ENCODE data around the gene RIMBP2.

RIMBP2 gene

GRCh38 chr12:130463275-130463658 is 252.8 kb downstream of the RIMBP2 start:
- no peak for DNase-seq (ENCODE audit: low read depth)
- H3K4me3 ChIP-seq (ENCODE audit: control insufficient read depth, low read depth, low read length) = no peak overlapping the region
- no peak for TF ChIP-seq CTCF (conservative IDR thresholded peaks at IDR 0.05; ENCODE audit: control insufficient read depth, insufficient read depth, low read depth, low read length)

- DNase-seq (ENCODE audit: low read depth) = no peak
- TF ChIP-seq CTCF (conservative IDR thresholded peaks at IDR 0.05; ENCODE audit: control insufficient read depth, insufficient read depth, low read depth, low read length) = no peak
- no peak overlapping the region for H3K4me3 ChIP-seq (ENCODE audit: control insufficient read depth, low read depth, low read length)
Measured at GRCh38 chr12:130462558-130463274, 253.4 kb downstream of the RIMBP2 start.

GRCh38 chr12:130461839-130462557 is 254.1 kb downstream of the RIMBP2 start:
- TF ChIP-seq CTCF (conservative IDR thresholded peaks at IDR 0.05; ENCODE audit: control insufficient read depth, insufficient read depth, low read depth, low read length) = no peak
- no peak overlapping the region for H3K4me3 ChIP-seq (ENCODE audit: control insufficient read depth, low read depth, low read length)
- DNase-seq (ENCODE audit: low read depth) = no peak

GRCh38 chr12:130461447-130461815 is 254.7 kb downstream of the RIMBP2 start:
- DNase-seq (ENCODE audit: low read depth) = no peak
- H3K4me3 ChIP-seq (ENCODE audit: control insufficient read depth, low read depth, low read length) = no peak overlapping the region
- TF ChIP-seq CTCF (conservative IDR thresholded peaks at IDR 0.05; ENCODE audit: control insufficient read depth, insufficient read depth, low read depth, low read length) = no peak

- DNase-seq (ENCODE audit: low read depth) = no peak
- TF ChIP-seq CTCF (conservative IDR thresholded peaks at IDR 0.05; ENCODE audit: control insufficient read depth, insufficient read depth, low read depth, low read length) = no peak
- H3K4me3 ChIP-seq (ENCODE audit: control insufficient read depth, low read depth, low read length) = no peak overlapping the region
Measured at GRCh38 chr12:130460611-130461446, 255.3 kb downstream of the RIMBP2 start.

- no peak for TF ChIP-seq CTCF (conservative IDR thresholded peaks at IDR 0.05; ENCODE audit: control insufficient read depth, insufficient read depth, low read depth, low read length)
- no peak overlapping the region for H3K4me3 ChIP-seq (ENCODE audit: control insufficient read depth, low read depth, low read length)
- no peak for DNase-seq (ENCODE audit: low read depth)
Measured at GRCh38 chr12:130459916-130460315, 256.2 kb downstream of the RIMBP2 start.

All from fibroblast of mammary gland (primary cell).